A549 treated with GW870086 at 1 μM for 4 hours (cell line): ENCODE measurements around the gene MANBA. TPM values are rescaled to one million over a fixed set of nuclear protein-coding genes. Genes with fewer than 3 reads are reported as not detected.

ENCODE experiments used
- total RNA-seq: library from RNA; stranded (reverse); fragments of 200-300 nt; extraction: Qiagen RNA extraction; gene quantifications from 5 replicates; pipeline ENCODE4 v1.2.3, GENCODE V29; 2022; ENCODE audit warnings: low read depth

Gene MANBA
- 12.4 to 14.9 TPM (median 13.0 TPM) in 5 replicates for total RNA-seq

DNA sequence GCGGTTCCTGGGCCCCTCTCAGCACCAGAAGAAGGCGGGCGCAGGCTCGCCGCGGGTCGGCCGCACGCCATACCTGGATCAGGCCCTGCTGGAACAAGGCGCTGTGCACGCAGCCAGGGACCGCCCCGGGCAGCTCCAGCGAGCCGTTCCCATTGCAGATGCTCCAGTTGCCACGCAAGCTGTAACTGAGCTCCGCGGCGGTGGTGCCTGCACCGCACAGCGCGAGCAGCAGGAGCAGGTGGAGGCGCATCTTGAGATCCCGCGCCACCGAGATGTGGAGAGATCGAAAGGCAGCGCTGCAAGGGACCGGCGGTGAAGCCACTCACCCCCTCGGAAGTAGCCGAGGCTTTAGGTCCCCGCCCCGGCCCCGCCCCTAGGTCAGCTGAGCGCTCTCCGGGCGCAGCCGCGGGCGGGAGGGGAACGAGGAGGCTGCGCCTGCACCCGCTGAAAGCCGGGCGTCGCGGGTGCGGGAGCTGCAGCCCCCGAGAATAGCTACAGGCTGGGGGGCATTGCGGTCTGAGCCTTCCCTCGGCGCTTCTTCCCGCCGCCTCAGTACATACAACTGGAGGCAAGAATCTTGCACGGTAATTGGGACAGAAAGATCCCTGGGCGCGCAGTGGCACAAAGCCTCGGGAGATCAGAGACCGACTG is at the start of gene MANBA:
MANBA (minus strand) TSS at position 324 of the 651 bp plus-strand sequence; CDS start at position 250, 74 bp downstream.

Other genes with a start within 250 kb of the MANBA start
- 210 to 235 TPM (median 218 TPM) in 5 replicates for gene UBE2D3, start 66.6 kb upstream of the MANBA start, total RNA-seq
- 36.8 to 41.3 TPM (median 37.1 TPM) in 5 replicates for gene CISD2, start 108.0 kb upstream of the MANBA start, total RNA-seq